NCI-H1105 (cell line): ENCODE data around the gene TENM3.

Experiments used
- DNase-seq: peaks from one replicate; lab custom pipeline; 2025; lab: John Stamatoyannopoulos, UW

TENM3 gene

GRCh38 chr4:182743815-182744214, 500.6 kb downstream of the TENM3 start:
- no peak for DNase-seq

- peak; percentile 57 for DNase-seq
These were observed 502.0 kb downstream of the TENM3 start for GRCh38 chr4:182745237-182745636.

- no peak for DNase-seq
These were observed 503.7 kb downstream of the TENM3 start for GRCh38 chr4:182746876-182747275.

- no peak for DNase-seq
These were observed 505.1 kb downstream of the TENM3 start for GRCh38 chr4:182748283-182748682.

- DNase-seq: no peak
These were observed 505.7 kb downstream of the TENM3 start for GRCh38 chr4:182748949-182749348.

GRCh38 chr4:182749667-182750167, 506.5 kb downstream of the TENM3 start:
- peak; percentile 49 for DNase-seq

- no peak for DNase-seq
These were observed 509.1 kb downstream of the TENM3 start for GRCh38 chr4:182752158-182752910.

GRCh38 chr4:182754895-182755294, 511.7 kb downstream of the TENM3 start:
- DNase-seq: no peak

GRCh38 chr4:182756161-182756690, 513.0 kb downstream of the TENM3 start:
- DNase-seq: no peak

GRCh38 chr4:182758273-182758672, 515.1 kb downstream of the TENM3 start:
- DNase-seq: no peak

GRCh38 chr4:182760551-182761043, 517.4 kb downstream of the TENM3 start:
- DNase-seq: no peak

- DNase-seq: no peak
These were observed 520.9 kb downstream of the TENM3 start for GRCh38 chr4:182764137-182764536.

- no peak for DNase-seq
These were observed 521.4 kb downstream of the TENM3 start for GRCh38 chr4:182764642-182765041.

GRCh38 chr4:182765987-182766856, 523.0 kb downstream of the TENM3 start:
- DNase-seq: no peak

GRCh38 chr4:182766857-182767250, 523.7 kb downstream of the TENM3 start:
- no peak for DNase-seq

GRCh38 chr4:182768838-182769237, 525.6 kb downstream of the TENM3 start:
- DNase-seq: no peak

- no peak for DNase-seq
These were observed 527.2 kb downstream of the TENM3 start for GRCh38 chr4:182770259-182770995.

GRCh38 chr4:182770996-182771514, 527.9 kb downstream of the TENM3 start:
- no peak for DNase-seq

GRCh38 chr4:182775075-182775474, 531.9 kb downstream of the TENM3 start:
- DNase-seq: no peak

- no peak for DNase-seq
These were observed 533.3 kb downstream of the TENM3 start for GRCh38 chr4:182776376-182777105.
